Activated CD8-positive, alpha-beta T cell treated with anti-CD3 and anti-CD28 coated beads for 36 hours (primary cell): ENCODE results near the gene RXFP4. TPM values are rescaled to one million over a fixed set of nuclear protein-coding genes. Genes with fewer than 3 reads are reported as not detected.
"Not testable (repeated sequence)": the region's sequence is repeated elsewhere in the genome, so short reads cannot be mapped to it uniquely, and the experiment has no call there.

Experiments used
- ATAC-seq: fragments of 200-7000 bp; cut with Tn5 transposase; one replicate; pipeline ENCODE4 v1.10.0; 2021; ENCODE audit warnings: mild to moderate bottlenecking, moderate library complexity
- CTCF ChIA-PET: fragments of 350-600 bp; sonication (Branson Sonifier 250); formaldehyde crosslinking; loops from one replicate; lab custom pipeline; 2021; ENCODE audit warnings: antibody characterized with exemption; lab: Charles Lee
- POLR2A ChIA-PET: fragments of 350-600 bp; sonication (Branson Sonifier 250); formaldehyde crosslinking; loops from one replicate; lab custom pipeline; 2021; ENCODE audit warnings: antibody characterized with exemption; lab: Charles Lee
- DNase-seq: peaks from one replicate; pipeline ENCODE4 v3.0.0-alpha.2; 2020
- H3K27ac Mint-ChIP-seq: one replicate; pipeline ENCODE4 v1.8.0; 2021; ENCODE audit warnings: mild to moderate bottlenecking, mixed read lengths
- H3K27me3 Mint-ChIP-seq: one replicate; pipeline ENCODE4 v1.8.0; 2021; ENCODE audit warnings: mixed read lengths
- H3K36me3 Mint-ChIP-seq: one replicate; pipeline ENCODE4 v1.8.0; 2021; ENCODE audit warnings: low read depth, mixed read lengths
- H3K4me1 Mint-ChIP-seq: one replicate; pipeline ENCODE4 v1.8.0; 2021; ENCODE audit warnings: low read depth, mixed read lengths
- H3K4me3 Mint-ChIP-seq: one replicate; pipeline ENCODE4 v1.8.0; 2021; ENCODE audit warnings: mild to moderate bottlenecking, moderate library complexity, mixed read lengths
- H3K9me3 Mint-ChIP-seq: one replicate; pipeline ENCODE4 v1.8.0; 2021; ENCODE audit warnings: mixed read lengths
- CTCF ChIP-seq: fragments of 200-600 bp; IDR thresholded peaks from one replicate; pipeline ENCODE4 v1.8.0; 2022; ENCODE audit warnings: antibody characterized with exemption, mild to moderate bottlenecking
- intact Hi-C: fragments of 100-400 bp; cut with micrococcal nuclease; formaldehyde crosslinking; loops from one replicate; pipeline ENCODE4 v1.10.0; 2022
- total RNA-seq, 2 experiments: library from RNA; stranded (reverse); gene quantifications; one replicate each; pipeline ENCODE4 v1.2.3, GENCODE V29; 2021

Gene RXFP4
- total RNA-seq: not detected

- peak; percentile 3 for ATAC-seq
- H3K4me1 Mint-ChIP-seq: peaks cover 61% of the 10 kb centered on the region
- intact Hi-C loops: no loop called here
- ChIA-PET CTCF (interaction anchor here (1.2 to 7.0 kb wide), 3 partner anchors 38 to 125 kb away, joined by 6 to 121 read pairs (median 113); partner anchors contain the start of gene ARHGEF2), POLR2A (interaction anchor here (1.0 to 10.2 kb wide), 7 partner anchors 10 to 54 kb away, joined by 3 to 128 read pairs (median 5); partner anchors contain the start of gene ARHGEF2)
- peak; percentile 32 for DNase-seq
- H3K27ac Mint-ChIP-seq: peak within 1 kb of the TSS; percentile 87
- H3K4me3 Mint-ChIP-seq: no peak within 1 kb of the TSS
- peaks cover 9% of the 10 kb centered on the region for H3K36me3 Mint-ChIP-seq
- H3K9me3 Mint-ChIP-seq: no peaks in the 10 kb centered on the region
- no peaks in the 10 kb centered on the region for H3K27me3 Mint-ChIP-seq
- no peak for TF ChIP-seq CTCF
Observed at GRCh38 chr1:155940993-155941844, at the start of gene RXFP4. RXFP4 (plus strand) TSS chr1:155941638; CDS start chr1:155941710, 72 bp downstream.

- peaks cover 9% of the 10 kb centered on the region for H3K36me3 Mint-ChIP-seq
- DNase-seq (no peak), ATAC-seq (no peak)
- no peaks in the 10 kb centered on the region for H3K9me3 Mint-ChIP-seq
- H3K4me1 Mint-ChIP-seq: peaks cover 18% of the 10 kb centered on the region
- peak overlapping the region; percentile 57 for H3K27ac Mint-ChIP-seq
- ChIA-PET POLR2A (interaction anchor here (0.9 kb wide), 1 partner anchor 19 kb away, joined by 3 read pairs; no protein-coding TSS in a partner anchor), CTCF (interaction anchor here (1.4 kb wide), 2 partner anchors 10 to 11 kb away, joined by 4 to 5 read pairs; no protein-coding TSS in a partner anchor)
- TF ChIP-seq CTCF: no peak
- intact Hi-C loops: no loop called here
- no peak overlapping the region for H3K4me3 Mint-ChIP-seq
- no peaks in the 10 kb centered on the region for H3K27me3 Mint-ChIP-seq
Observed at GRCh38 chr1:155892796-155893195, 48.6 kb upstream of the RXFP4 start.

- H3K27me3 Mint-ChIP-seq: no peaks in the 10 kb centered on the region
- TF ChIP-seq CTCF: no peak
- H3K4me1 Mint-ChIP-seq: peaks cover 19% of the 10 kb centered on the region
- no peak overlapping the region for H3K4me3 Mint-ChIP-seq
- ATAC-seq (peak; percentile 86), DNase-seq (peak; percentile 33)
- ChIA-PET POLR2A (no interaction called here), CTCF (interaction anchor here (1.4 kb wide), 2 partner anchors 10 to 11 kb away, joined by 4 to 5 read pairs; no protein-coding TSS in a partner anchor)
- H3K36me3 Mint-ChIP-seq: peaks cover 11% of the 10 kb centered on the region
- H3K27ac Mint-ChIP-seq: peak overlapping the region; percentile 57
- intact Hi-C loops: no loop called here
- no peaks in the 10 kb centered on the region for H3K9me3 Mint-ChIP-seq
Observed at GRCh38 chr1:155893389-155894142, 47.9 kb upstream of the RXFP4 start.

GRCh38 chr1:155895617-155896016 lies 45.8 kb upstream of the RXFP4 start:
- H3K27ac Mint-ChIP-seq, ATAC-seq, intact Hi-C loops, H3K4me3 Mint-ChIP-seq, H3K9me3 Mint-ChIP-seq, DNase-seq, H3K27me3 Mint-ChIP-seq: not testable (repeated sequence)
- CTCF ChIA-PET: interaction anchor here (1.4 to 1.9 kb wide), 3 partner anchors 12 to 171 kb away, joined by 4 to 6 read pairs (median 5); no protein-coding TSS in a partner anchor
- H3K36me3 Mint-ChIP-seq: peaks cover 28% of the 10 kb centered on the region
- H3K4me1 Mint-ChIP-seq: peaks cover 19% of the 10 kb centered on the region
- POLR2A ChIA-PET: interaction anchor here (0.7 to 1.2 kb wide), 3 partner anchors 9 to 158 kb away, joined by 4 read pairs; partner anchors contain the start of gene UBQLN4

- H3K27ac Mint-ChIP-seq, intact Hi-C loops, H3K9me3 Mint-ChIP-seq, DNase-seq, H3K4me3 Mint-ChIP-seq, POLR2A ChIA-PET, CTCF ChIA-PET, H3K27me3 Mint-ChIP-seq, ATAC-seq: not testable (repeated sequence)
- Mint-ChIP-seq H3K4me1 (peaks cover 19% of the 10 kb centered on the region), H3K36me3 (peaks cover 32% of the 10 kb centered on the region)
Observed at GRCh38 chr1:155896476-155896875, 45.0 kb upstream of the RXFP4 start.
